Glutamatergic neuron (in vitro differentiated cells): Measurements from ENCODE around the gene TNFRSF13B. TPM values are rescaled to one million over a fixed set of nuclear protein-coding genes. Genes with fewer than 3 reads are reported as not detected.

ENCODE experiments used
- DNase-seq: peaks from one replicate; pipeline ENCODE4 v3.0.0; 2022
- H3K27ac Mint-ChIP-seq: one replicate; pipeline ENCODE4 v1.8.0; 2020; ENCODE audit warnings: mild to moderate bottlenecking, mixed read lengths, inconsistent platforms; ENCODE audit not compliant: unreplicated experiment
- H3K27me3 Mint-ChIP-seq: one replicate; pipeline ENCODE4 v1.8.0; 2020; ENCODE audit warnings: mild to moderate bottlenecking, moderate library complexity, mixed read lengths, inconsistent platforms; ENCODE audit not compliant: unreplicated experiment
- H3K36me3 Mint-ChIP-seq: one replicate; pipeline ENCODE4 v1.8.0; 2020; ENCODE audit warnings: mild to moderate bottlenecking, mixed read lengths, inconsistent platforms; ENCODE audit not compliant: unreplicated experiment
- H3K4me1 Mint-ChIP-seq: one replicate; pipeline ENCODE4 v1.8.0; 2020; ENCODE audit warnings: mild to moderate bottlenecking, low read depth, mixed read lengths, inconsistent platforms; ENCODE audit not compliant: unreplicated experiment
- H3K4me3 Mint-ChIP-seq: one replicate; pipeline ENCODE4 v1.8.0; 2020; ENCODE audit warnings: mild to moderate bottlenecking, mixed read lengths, inconsistent platforms; ENCODE audit not compliant: unreplicated experiment
- H3K9me3 Mint-ChIP-seq: one replicate; pipeline ENCODE4 v1.8.0; 2020; ENCODE audit warnings: mild to moderate bottlenecking, moderate library complexity, mixed read lengths, inconsistent platforms; ENCODE audit not compliant: unreplicated experiment
- total RNA-seq: library from RNA; stranded (reverse); fragmentation: NEBNext Ultra II Directional; extraction: Animal tissue kit (Norgen Biotek cat#: 25700); gene quantifications from one replicate; pipeline ENCODE4 v1.2.1, GENCODE V29; 2021; ENCODE audit not compliant: unreplicated experiment
- TF ChIP-seq, protein P1 (sequence below): fragments of 200-600 bp; sonication (generic); IDR thresholded peaks from one replicate; pipeline ENCODE4 v1.5.0; 2021; ENCODE audit not compliant: partially characterized antibody, unreplicated experiment

The TNFRSF13B gene
- total RNA-seq, 1 donor from 2014 or later = not detected

DNA sequence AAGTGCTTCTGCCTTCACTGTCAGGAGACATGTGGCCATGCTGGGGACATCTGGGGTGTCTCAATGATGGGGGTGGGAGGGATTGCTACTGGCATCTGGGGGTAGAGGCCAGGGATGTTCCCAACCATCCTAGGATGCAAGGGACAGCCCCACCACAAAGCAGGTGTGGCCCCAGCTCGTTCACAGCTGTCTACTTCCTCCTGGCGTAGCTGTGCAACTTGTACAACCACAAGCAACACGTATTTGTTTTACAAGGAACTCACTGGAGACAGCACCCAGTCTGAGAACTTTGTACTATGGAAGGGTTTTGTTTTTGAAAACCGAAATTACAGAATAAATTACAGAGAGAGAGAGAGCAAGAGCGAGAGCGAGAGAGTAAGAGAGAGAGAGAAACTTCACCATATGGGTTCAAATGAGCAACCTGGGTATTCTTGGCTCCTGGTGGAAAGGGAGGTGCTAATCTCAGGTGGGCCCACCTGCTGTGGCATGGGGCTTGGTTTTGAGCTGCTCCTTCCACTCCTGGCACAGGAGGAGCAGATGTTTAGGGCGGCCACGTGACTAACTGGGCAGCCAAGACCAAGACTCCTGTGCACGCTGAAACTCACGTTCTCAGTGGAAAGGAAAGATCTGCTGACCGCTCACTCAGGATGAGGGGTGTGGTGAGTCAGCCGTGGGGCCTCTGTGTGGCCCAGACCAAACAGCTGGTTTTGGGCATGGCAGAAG, 17.5 kb upstream of the TNFRSF13B start:
- Mint-ChIP-seq H3K4me1 (peaks cover 21% of the 10 kb centered on the region), H3K27me3 (peaks cover 13% of the 10 kb centered on the region), H3K36me3 (no peaks in the 10 kb centered on the region), H3K9me3 (peaks cover 11% of the 10 kb centered on the region), H3K27ac (no peak overlapping the region), H3K4me3 (no peak overlapping the region)
- no peak for DNase-seq
- TF ChIP-seq, protein P1, sequence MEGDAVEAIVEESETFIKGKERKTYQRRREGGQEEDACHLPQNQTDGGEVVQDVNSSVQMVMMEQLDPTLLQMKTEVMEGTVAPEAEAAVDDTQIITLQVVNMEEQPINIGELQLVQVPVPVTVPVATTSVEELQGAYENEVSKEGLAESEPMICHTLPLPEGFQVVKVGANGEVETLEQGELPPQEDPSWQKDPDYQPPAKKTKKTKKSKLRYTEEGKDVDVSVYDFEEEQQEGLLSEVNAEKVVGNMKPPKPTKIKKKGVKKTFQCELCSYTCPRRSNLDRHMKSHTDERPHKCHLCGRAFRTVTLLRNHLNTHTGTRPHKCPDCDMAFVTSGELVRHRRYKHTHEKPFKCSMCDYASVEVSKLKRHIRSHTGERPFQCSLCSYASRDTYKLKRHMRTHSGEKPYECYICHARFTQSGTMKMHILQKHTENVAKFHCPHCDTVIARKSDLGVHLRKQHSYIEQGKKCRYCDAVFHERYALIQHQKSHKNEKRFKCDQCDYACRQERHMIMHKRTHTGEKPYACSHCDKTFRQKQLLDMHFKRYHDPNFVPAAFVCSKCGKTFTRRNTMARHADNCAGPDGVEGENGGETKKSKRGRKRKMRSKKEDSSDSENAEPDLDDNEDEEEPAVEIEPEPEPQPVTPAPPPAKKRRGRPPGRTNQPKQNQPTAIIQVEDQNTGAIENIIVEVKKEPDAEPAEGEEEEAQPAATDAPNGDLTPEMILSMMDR = no peak

GRCh38 chr17:16988749-16989229, 16.9 kb upstream of the TNFRSF13B start:
- no peak for DNase-seq
- H3K4me1 Mint-ChIP-seq = peaks cover 21% of the 10 kb centered on the region
- TF ChIP-seq, protein P1 = no peak
- H3K9me3 Mint-ChIP-seq = peaks cover 9% of the 10 kb centered on the region
- H3K36me3 Mint-ChIP-seq = no peaks in the 10 kb centered on the region
- H3K27ac Mint-ChIP-seq = peak overlapping the region; percentile 13
- peaks cover 13% of the 10 kb centered on the region for H3K27me3 Mint-ChIP-seq
- no peak overlapping the region for H3K4me3 Mint-ChIP-seq

DNA sequence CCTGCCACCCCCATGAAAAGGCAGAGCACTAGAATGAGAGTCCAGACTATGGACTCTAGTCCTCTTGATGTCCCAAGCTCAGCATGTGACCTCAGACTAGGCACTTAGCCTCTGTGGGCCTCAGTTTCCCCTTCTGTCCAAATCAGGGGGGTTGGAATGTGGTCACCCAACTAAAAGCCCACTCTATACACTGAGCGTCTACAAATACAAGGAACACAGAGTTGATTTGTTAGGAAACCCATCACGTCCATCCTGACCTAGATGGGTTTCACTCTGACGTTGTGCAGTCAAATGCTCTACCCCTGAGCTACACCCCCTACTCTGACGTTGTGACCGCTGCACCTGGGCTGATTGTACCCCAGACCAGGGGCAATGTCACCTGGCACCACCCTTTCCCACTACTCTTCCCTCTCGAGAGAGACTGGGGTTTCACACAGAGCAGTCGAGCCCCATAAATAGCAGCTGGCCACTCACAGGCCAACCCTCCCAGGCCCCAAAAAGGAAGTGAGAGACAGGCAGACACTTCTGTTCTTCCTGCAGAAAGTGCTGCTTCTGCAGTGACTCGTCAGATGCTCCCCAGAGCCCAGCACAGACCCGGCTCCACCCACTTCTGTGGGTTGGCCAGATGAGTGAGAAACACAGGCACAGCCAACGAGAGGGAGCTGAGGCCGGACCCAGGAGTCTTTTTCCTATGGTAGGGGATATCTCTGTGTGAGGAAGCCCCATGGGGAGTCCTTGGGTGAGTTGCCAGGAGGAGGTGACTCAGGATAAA, 16.1 kb upstream of the TNFRSF13B start:
- Mint-ChIP-seq H3K4me3 (peak overlapping the region; percentile 35), H3K27ac (peak overlapping the region; percentile 52), H3K9me3 (peaks cover 9% of the 10 kb centered on the region), H3K4me1 (peaks cover 21% of the 10 kb centered on the region), H3K36me3 (no peaks in the 10 kb centered on the region), H3K27me3 (peaks cover 13% of the 10 kb centered on the region)
- TF ChIP-seq, protein P1 = no peak
- peak; percentile 61 for DNase-seq

GRCh38 chr17:16987066-16987829, 15.3 kb upstream of the TNFRSF13B start:
- H3K4me1 Mint-ChIP-seq = peaks cover 21% of the 10 kb centered on the region
- peaks cover 10% of the 10 kb centered on the region for H3K27me3 Mint-ChIP-seq
- peaks cover 7% of the 10 kb centered on the region for H3K9me3 Mint-ChIP-seq
- no peaks in the 10 kb centered on the region for H3K36me3 Mint-ChIP-seq
- DNase-seq = no peak
- TF ChIP-seq, protein P1 = no peak
- no peak overlapping the region for H3K27ac Mint-ChIP-seq
- no peak overlapping the region for H3K4me3 Mint-ChIP-seq
